WTC11 (cell line): ENCODE data around the gene TCHP. TPM values are rescaled to one million over a fixed set of nuclear protein-coding genes. Genes with fewer than 3 reads are reported as not detected.

ENCODE experiments used
- ATAC-seq: fragments of 200-7000 bp; cut with Tn5 transposase; 2 replicates; pipeline ENCODE4 v1.10.0; 2021; ENCODE audit warnings: mild to moderate bottlenecking, moderate library complexity
- CTCF ChIA-PET: fragments of 300-600 bp; sonication (Branson Sonifier 250); formaldehyde crosslinking; loops from one replicate; lab custom pipeline; 2021; ENCODE audit warnings: antibody characterized with exemption; lab: Charles Lee
- POLR2A ChIA-PET: fragments of 350-600 bp; sonication (Branson Sonifier 250); formaldehyde crosslinking; loops from one replicate; lab custom pipeline; 2021; ENCODE audit warnings: antibody characterized with exemption; lab: Charles Lee
- DNase-seq: peaks from one replicate; pipeline ENCODE4 v3.0.0; 2021; ENCODE audit warnings: low spot score
- H3K27ac Mint-ChIP-seq: 2 replicates; pipeline ENCODE4 v1.8.0; 2021; ENCODE audit warnings: mixed read lengths
- H3K27me3 Mint-ChIP-seq: 2 replicates; pipeline ENCODE4 v1.8.0; 2021; ENCODE audit warnings: low read depth, mild to moderate bottlenecking, moderate library complexity, mixed read lengths
- H3K36me3 Mint-ChIP-seq: 2 replicates; pipeline ENCODE4 v1.8.0; 2021; ENCODE audit warnings: mixed read lengths
- H3K4me1 Mint-ChIP-seq: 2 replicates; pipeline ENCODE4 v1.8.0; 2022; ENCODE audit warnings: mixed read lengths
- H3K4me3 Mint-ChIP-seq: 2 replicates; pipeline ENCODE4 v1.8.0; 2021; ENCODE audit warnings: mild to moderate bottlenecking, moderate library complexity, mixed read lengths
- H3K9me3 Mint-ChIP-seq: 2 replicates; pipeline ENCODE4 v1.8.0; 2021; ENCODE audit warnings: mixed read lengths
- ATF1 ChIP-seq: sonication (generic); formaldehyde crosslinking; IDR thresholded peaks from 2 replicates; pipeline ENCODE4 v1.8.1; 2023; ENCODE audit warnings: mild to moderate bottlenecking, moderate library complexity, missing genetic modification reagents
- JAZF1 ChIP-seq: fragments of 250-450 bp; sonication (Bioruptor Pico); IDR thresholded peaks from 2 replicates; pipeline ENCODE4 v1.9.0; 2021; ENCODE audit warnings: moderate library complexity, mild to moderate bottlenecking, inconsistent platforms
- KAT7 ChIP-seq: sonication (generic); formaldehyde crosslinking; IDR thresholded peaks from 2 replicates; pipeline ENCODE4 v1.8.1; 2023; ENCODE audit warnings: missing genetic modification reagents, mild to moderate bottlenecking, borderline replicate concordance
- MXD4 ChIP-seq: fragments of 250-450 bp; sonication (Bioruptor Pico); IDR thresholded peaks from 2 replicates; pipeline ENCODE4 v1.8.0; 2021; ENCODE audit warnings: mild to moderate bottlenecking, moderate library complexity, borderline replicate concordance
- MYBL2 ChIP-seq: sonication (generic); formaldehyde crosslinking; IDR thresholded peaks from 2 replicates; pipeline ENCODE4 v1.8.1; 2023; ENCODE audit warnings: mild to moderate bottlenecking, moderate library complexity, missing genetic modification reagents
- NR3C1 ChIP-seq: sonication (generic); formaldehyde crosslinking; conservative IDR thresholded peaks from 2 replicates; pipeline ENCODE4 v1.8.1; 2023; ENCODE audit warnings: low read depth, mild to moderate bottlenecking, missing genetic modification reagents
- OVOL2 ChIP-seq: fragments of 250-450 bp; sonication (Bioruptor Pico); IDR thresholded peaks from 2 replicates; pipeline ENCODE4 v1.9.0; 2021; ENCODE audit warnings: mild to moderate bottlenecking, borderline replicate concordance
- RELA ChIP-seq: sonication (generic); formaldehyde crosslinking; IDR thresholded peaks from 2 replicates; pipeline ENCODE4 v1.8.1; 2022; ENCODE audit warnings: missing genetic modification reagents, mild to moderate bottlenecking, borderline replicate concordance
- SMAD3 ChIP-seq: sonication (generic); formaldehyde crosslinking; IDR thresholded peaks from 2 replicates; pipeline ENCODE4 v1.8.0; 2022; ENCODE audit warnings: missing genetic modification reagents, mild to moderate bottlenecking, borderline replicate concordance
- SP1 ChIP-seq: sonication (generic); formaldehyde crosslinking; conservative IDR thresholded peaks from 2 replicates; pipeline ENCODE4 v1.8.1; 2022; ENCODE audit warnings: missing genetic modification reagents
- ZNF416 ChIP-seq: fragments of 250-450 bp; sonication (Bioruptor Pico); IDR thresholded peaks from 2 replicates; pipeline ENCODE4 v1.9.0; 2021; ENCODE audit warnings: mild to moderate bottlenecking, inconsistent platforms
- ZNF671 ChIP-seq: fragments of 250-450 bp; sonication (Bioruptor Pico); IDR thresholded peaks from 2 replicates; pipeline ENCODE4 v1.8.0; 2021; ENCODE audit warnings: mild to moderate bottlenecking
- total RNA-seq: library from RNA; stranded (reverse); gene quantifications from 3 replicates; pipeline ENCODE4 v1.2.3, GENCODE V29; 2021
- TF ChIP-seq, protein P1 (sequence below): sonication (generic); formaldehyde crosslinking; IDR thresholded peaks from 2 replicates; pipeline ENCODE4 v1.8.1; 2022; ENCODE audit warnings: mild to moderate bottlenecking, missing genetic modification reagents, moderate library complexity, borderline replicate concordance
- TF ChIP-seq, protein P2 (sequence below): sonication (generic); formaldehyde crosslinking; IDR thresholded peaks from 2 replicates; pipeline ENCODE4 v1.8.1; 2022; ENCODE audit warnings: low read depth, missing genetic modification reagents, borderline replicate concordance
- TF ChIP-seq, protein P3 (sequence below): sonication (generic); formaldehyde crosslinking; IDR thresholded peaks from 2 replicates; pipeline ENCODE4 v1.8.1; 2023; ENCODE audit warnings: mild to moderate bottlenecking, moderate library complexity, missing genetic modification reagents
- TF ChIP-seq, protein P4 (sequence below): fragments of 250-450 bp; sonication (Bioruptor Pico); IDR thresholded peaks from 2 replicates; pipeline ENCODE4 v1.8.0; 2021; ENCODE audit warnings: mild to moderate bottlenecking
- TF ChIP-seq, protein P5 (sequence below): fragments of 250-450 bp; sonication (Bioruptor Pico); IDR thresholded peaks from 2 replicates; pipeline ENCODE4 v1.9.0; 2021; ENCODE audit warnings: mild to moderate bottlenecking
- TF ChIP-seq, protein P6 (sequence below): fragments of 250-450 bp; sonication (Bioruptor Pico); IDR thresholded peaks from 2 replicates; pipeline ENCODE4 v1.9.0; 2021; ENCODE audit warnings: moderate library complexity, mild to moderate bottlenecking, inconsistent platforms, borderline replicate concordance
- TF ChIP-seq, protein P7 (sequence below): sonication (generic); formaldehyde crosslinking; IDR thresholded peaks from 2 replicates; pipeline ENCODE4 v1.8.1; 2022; ENCODE audit warnings: low read depth, mild to moderate bottlenecking, moderate library complexity, missing genetic modification reagents, borderline replicate concordance
- TF ChIP-seq, protein P8 (sequence below): sonication (generic); formaldehyde crosslinking; IDR thresholded peaks from 2 replicates; pipeline ENCODE4 v1.8.0; 2023; ENCODE audit warnings: mild to moderate bottlenecking, missing genetic modification reagents
- TF ChIP-seq, protein P9 (sequence below): sonication (generic); formaldehyde crosslinking; IDR thresholded peaks from 2 replicates; pipeline ENCODE4 v1.8.1; 2023; ENCODE audit warnings: mild to moderate bottlenecking, missing genetic modification reagents
- TF ChIP-seq, protein P10 (sequence below): sonication (generic); formaldehyde crosslinking; IDR thresholded peaks from 2 replicates; pipeline ENCODE4 v1.8.0; 2022; ENCODE audit warnings: mild to moderate bottlenecking, missing genetic modification reagents

TCHP gene
- total RNA-seq, 1 experiment from 2014 or later, result 7.9 TPM

DNA sequence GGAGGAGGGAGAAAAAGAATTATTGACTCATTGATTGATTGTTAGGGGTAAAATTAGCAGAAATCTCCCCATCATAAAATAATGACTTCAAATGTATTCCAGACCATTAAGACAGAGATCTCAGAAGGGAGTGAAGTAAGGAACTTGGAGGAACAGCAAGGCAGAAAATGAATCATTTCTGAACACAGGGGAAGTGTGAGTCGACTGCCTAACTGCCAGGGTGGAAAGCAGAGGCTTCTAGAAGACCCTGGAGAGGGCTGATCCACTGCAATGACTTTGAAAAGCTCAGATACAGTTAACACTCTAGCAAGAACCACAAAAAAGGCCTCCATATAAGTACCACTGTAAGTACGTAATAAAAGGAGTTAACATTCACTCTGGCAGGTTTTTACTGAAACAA is 29.4 kb upstream of the TCHP start (continued):
- TF ChIP-seq, protein P1, sequence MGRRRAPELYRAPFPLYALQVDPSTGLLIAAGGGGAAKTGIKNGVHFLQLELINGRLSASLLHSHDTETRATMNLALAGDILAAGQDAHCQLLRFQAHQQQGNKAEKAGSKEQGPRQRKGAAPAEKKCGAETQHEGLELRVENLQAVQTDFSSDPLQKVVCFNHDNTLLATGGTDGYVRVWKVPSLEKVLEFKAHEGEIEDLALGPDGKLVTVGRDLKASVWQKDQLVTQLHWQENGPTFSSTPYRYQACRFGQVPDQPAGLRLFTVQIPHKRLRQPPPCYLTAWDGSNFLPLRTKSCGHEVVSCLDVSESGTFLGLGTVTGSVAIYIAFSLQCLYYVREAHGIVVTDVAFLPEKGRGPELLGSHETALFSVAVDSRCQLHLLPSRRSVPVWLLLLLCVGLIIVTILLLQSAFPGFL (CRISPR knock-in tag), result no peak
- TF ChIP-seq, protein P2, sequence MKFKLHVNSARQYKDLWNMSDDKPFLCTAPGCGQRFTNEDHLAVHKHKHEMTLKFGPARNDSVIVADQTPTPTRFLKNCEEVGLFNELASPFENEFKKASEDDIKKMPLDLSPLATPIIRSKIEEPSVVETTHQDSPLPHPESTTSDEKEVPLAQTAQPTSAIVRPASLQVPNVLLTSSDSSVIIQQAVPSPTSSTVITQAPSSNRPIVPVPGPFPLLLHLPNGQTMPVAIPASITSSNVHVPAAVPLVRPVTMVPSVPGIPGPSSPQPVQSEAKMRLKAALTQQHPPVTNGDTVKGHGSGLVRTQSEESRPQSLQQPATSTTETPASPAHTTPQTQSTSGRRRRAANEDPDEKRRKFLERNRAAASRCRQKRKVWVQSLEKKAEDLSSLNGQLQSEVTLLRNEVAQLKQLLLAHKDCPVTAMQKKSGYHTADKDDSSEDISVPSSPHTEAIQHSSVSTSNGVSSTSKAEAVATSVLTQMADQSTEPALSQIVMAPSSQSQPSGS (CRISPR knock-in tag), result no peak
- TF ChIP-seq, protein P3, sequence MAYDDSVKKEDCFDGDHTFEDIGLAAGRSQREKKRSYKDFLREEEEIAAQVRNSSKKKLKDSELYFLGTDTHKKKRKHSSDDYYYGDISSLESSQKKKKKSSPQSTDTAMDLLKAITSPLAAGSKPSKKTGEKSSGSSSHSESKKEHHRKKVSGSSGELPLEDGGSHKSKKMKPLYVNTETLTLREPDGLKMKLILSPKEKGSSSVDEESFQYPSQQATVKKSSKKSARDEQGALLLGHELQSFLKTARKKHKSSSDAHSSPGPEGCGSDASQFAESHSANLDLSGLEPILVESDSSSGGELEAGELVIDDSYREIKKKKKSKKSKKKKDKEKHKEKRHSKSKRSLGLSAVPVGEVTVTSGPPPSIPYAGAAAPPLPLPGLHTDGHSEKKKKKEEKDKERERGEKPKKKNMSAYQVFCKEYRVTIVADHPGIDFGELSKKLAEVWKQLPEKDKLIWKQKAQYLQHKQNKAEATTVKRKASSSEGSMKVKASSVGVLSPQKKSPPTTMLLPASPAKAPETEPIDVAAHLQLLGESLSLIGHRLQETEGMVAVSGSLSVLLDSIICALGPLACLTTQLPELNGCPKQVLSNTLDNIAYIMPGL, result no peak
- TF ChIP-seq SMAD3 (no peak), SP1 (CRISPR knock-in tag) (no peak), MYBL2 (CRISPR knock-in tag) (no peak)

DNA sequence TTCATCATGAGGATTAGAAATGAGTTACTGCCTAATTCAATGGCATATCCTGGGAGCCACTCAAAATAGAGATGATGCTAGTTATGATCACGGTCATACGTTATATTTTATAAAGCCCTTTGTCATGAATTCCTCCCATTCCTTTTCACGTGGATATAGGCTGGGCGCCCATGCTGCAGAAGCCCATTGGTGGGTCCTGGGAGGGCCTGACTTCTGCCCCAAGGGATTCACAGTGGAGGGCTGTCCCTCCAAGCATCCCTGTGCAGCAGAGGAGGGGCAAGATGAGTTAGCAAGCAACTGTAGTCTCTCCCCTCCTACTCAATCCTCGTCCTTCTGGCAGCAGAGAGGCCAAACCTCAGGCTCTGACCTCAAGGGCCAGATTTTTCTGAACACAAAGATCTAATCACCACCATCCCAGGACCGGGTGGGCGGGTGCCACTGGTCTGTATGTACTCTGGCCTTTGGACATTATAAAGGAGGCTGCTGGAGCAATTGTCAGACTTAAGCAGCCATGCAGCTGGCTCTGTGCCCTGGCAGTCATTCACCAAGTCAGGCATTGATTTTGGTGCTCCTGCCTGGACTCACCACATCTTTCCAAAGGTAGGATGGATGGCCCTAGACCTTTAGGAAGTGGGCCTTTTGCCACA is 28.3 kb upstream of the TCHP start:
- H3K9me3 Mint-ChIP-seq, result no peaks in the 10 kb centered on the region
- ATAC-seq, result no peak
- POLR2A ChIA-PET, result interaction anchor here (0.5 to 0.6 kb wide), 2 partner anchors 13 to 105 kb away, joined by 3 to 7 read pairs; no protein-coding TSS in a partner anchor
- H3K27ac Mint-ChIP-seq, result peak overlapping the region; percentile 56; the same call in 1 of the 2 replicates
- peaks cover 12% of the 10 kb centered on the region for H3K4me1 Mint-ChIP-seq
- no peaks in the 10 kb centered on the region for H3K36me3 Mint-ChIP-seq
- H3K27me3 Mint-ChIP-seq, result no peaks in the 10 kb centered on the region
- no peak for DNase-seq
- H3K4me3 Mint-ChIP-seq, result no peak overlapping the region
- CTCF ChIA-PET, result interaction anchor here (2.3 to 2.6 kb wide), 2 partner anchors 18 to 27 kb away, joined by 5 to 11 read pairs; no protein-coding TSS in a partner anchor
- TF ChIP-seq, protein P4, sequence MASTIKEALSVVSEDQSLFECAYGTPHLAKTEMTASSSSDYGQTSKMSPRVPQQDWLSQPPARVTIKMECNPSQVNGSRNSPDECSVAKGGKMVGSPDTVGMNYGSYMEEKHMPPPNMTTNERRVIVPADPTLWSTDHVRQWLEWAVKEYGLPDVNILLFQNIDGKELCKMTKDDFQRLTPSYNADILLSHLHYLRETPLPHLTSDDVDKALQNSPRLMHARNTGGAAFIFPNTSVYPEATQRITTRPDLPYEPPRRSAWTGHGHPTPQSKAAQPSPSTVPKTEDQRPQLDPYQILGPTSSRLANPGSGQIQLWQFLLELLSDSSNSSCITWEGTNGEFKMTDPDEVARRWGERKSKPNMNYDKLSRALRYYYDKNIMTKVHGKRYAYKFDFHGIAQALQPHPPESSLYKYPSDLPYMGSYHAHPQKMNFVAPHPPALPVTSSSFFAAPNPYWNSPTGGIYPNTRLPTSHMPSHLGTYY (CRISPR knock-in tag), result no peak
- TF ChIP-seq JAZF1 (CRISPR knock-in tag), result no peak
- TF ChIP-seq RELA (CRISPR knock-in tag), result no peak
- no peak for TF ChIP-seq ZNF671
- TF ChIP-seq, protein P5, sequence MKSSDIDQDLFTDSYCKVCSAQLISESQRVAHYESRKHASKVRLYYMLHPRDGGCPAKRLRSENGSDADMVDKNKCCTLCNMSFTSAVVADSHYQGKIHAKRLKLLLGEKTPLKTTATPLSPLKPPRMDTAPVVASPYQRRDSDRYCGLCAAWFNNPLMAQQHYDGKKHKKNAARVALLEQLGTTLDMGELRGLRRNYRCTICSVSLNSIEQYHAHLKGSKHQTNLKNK (CRISPR knock-in tag), result no peak
- no peak for TF ChIP-seq ATF1
- no peak for TF ChIP-seq MXD4 (CRISPR knock-in tag)
- TF ChIP-seq, protein P6, sequence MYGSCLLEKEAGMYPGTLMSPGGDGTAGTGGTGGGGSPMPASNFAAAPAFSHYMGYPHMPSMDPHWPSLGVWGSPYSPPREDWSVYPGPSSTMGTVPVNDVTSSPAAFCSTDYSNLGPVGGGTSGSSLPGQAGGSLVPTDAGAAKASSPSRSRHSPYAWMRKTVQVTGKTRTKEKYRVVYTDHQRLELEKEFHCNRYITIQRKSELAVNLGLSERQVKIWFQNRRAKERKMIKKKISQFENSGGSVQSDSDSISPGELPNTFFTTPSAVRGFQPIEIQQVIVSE (CRISPR knock-in tag), result no peak
- TF ChIP-seq MYBL2 (CRISPR knock-in tag), result no peak
- TF ChIP-seq, protein P7, sequence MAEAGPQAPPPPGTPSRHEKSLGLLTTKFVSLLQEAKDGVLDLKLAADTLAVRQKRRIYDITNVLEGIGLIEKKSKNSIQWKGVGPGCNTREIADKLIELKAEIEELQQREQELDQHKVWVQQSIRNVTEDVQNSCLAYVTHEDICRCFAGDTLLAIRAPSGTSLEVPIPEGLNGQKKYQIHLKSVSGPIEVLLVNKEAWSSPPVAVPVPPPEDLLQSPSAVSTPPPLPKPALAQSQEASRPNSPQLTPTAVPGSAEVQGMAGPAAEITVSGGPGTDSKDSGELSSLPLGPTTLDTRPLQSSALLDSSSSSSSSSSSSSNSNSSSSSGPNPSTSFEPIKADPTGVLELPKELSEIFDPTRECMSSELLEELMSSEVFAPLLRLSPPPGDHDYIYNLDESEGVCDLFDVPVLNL (CRISPR knock-in tag), result no peak
- no peak for TF ChIP-seq NR3C1 (CRISPR knock-in tag)
- TF ChIP-seq, protein P8, sequence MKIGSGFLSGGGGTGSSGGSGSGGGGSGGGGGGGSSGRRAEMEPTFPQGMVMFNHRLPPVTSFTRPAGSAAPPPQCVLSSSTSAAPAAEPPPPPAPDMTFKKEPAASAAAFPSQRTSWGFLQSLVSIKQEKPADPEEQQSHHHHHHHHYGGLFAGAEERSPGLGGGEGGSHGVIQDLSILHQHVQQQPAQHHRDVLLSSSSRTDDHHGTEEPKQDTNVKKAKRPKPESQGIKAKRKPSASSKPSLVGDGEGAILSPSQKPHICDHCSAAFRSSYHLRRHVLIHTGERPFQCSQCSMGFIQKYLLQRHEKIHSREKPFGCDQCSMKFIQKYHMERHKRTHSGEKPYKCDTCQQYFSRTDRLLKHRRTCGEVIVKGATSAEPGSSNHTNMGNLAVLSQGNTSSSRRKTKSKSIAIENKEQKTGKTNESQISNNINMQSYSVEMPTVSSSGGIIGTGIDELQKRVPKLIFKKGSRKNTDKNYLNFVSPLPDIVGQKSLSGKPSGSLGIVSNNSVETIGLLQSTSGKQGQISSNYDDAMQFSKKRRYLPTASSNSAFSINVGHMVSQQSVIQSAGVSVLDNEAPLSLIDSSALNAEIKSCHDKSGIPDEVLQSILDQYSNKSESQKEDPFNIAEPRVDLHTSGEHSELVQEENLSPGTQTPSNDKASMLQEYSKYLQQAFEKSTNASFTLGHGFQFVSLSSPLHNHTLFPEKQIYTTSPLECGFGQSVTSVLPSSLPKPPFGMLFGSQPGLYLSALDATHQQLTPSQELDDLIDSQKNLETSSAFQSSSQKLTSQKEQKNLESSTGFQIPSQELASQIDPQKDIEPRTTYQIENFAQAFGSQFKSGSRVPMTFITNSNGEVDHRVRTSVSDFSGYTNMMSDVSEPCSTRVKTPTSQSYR (CRISPR knock-in tag), result no peak
- no peak for TF ChIP-seq KAT7 (CRISPR knock-in tag)
- no peak for TF ChIP-seq ZNF416 (CRISPR knock-in tag)
- no peak for TF ChIP-seq OVOL2 (CRISPR knock-in tag)
- TF ChIP-seq, protein P9, sequence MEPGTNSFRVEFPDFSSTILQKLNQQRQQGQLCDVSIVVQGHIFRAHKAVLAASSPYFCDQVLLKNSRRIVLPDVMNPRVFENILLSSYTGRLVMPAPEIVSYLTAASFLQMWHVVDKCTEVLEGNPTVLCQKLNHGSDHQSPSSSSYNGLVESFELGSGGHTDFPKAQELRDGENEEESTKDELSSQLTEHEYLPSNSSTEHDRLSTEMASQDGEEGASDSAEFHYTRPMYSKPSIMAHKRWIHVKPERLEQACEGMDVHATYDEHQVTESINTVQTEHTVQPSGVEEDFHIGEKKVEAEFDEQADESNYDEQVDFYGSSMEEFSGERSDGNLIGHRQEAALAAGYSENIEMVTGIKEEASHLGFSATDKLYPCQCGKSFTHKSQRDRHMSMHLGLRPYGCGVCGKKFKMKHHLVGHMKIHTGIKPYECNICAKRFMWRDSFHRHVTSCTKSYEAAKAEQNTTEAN (CRISPR knock-in tag), result no peak
- TF ChIP-seq, protein P10, sequence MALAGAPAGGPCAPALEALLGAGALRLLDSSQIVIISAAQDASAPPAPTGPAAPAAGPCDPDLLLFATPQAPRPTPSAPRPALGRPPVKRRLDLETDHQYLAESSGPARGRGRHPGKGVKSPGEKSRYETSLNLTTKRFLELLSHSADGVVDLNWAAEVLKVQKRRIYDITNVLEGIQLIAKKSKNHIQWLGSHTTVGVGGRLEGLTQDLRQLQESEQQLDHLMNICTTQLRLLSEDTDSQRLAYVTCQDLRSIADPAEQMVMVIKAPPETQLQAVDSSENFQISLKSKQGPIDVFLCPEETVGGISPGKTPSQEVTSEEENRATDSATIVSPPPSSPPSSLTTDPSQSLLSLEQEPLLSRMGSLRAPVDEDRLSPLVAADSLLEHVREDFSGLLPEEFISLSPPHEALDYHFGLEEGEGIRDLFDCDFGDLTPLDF (CRISPR knock-in tag), result no peak
